ENCODE measurements around the gene PARL.

GRCh38 chr3:183927059-183927458, 42.4 kb upstream of the PARL start:
- TF ChIP-seq HDAC2 (IDR thresholded peaks at IDR 0.05; ENCODE audit: borderline replicate concordance in 1 of 2, low read depth in 2 of 2, low read length in 2 of 2) (no peak), CBX8 (IDR thresholded peaks at IDR 0.05; ENCODE audit: borderline replicate concordance, low read depth, low read length) (no peak), SUZ12 (IDR thresholded peaks at IDR 0.05; ENCODE audit: low read length) (no peak), POLR2AphosphoS5 (IDR thresholded peaks at IDR 0.05; ENCODE audit: low read depth, low read length) (no peak), NRF1 (IDR thresholded peaks at IDR 0.05; ENCODE audit: low read depth, low read length) (no peak), CTCF (IDR thresholded peaks at IDR 0.05; ENCODE audit: control extremely low read depth in 1 of 3, insufficient read depth in 1 of 3, low read depth in 1 of 3, low read length in 3 of 3) (no peak), TCF12 (IDR thresholded peaks at IDR 0.05; ENCODE audit: low read depth, low read length) (no peak), POU5F1 (IDR thresholded peaks at IDR 0.05; ENCODE audit: low read depth, low read length) (no peak), JUN (IDR thresholded peaks at IDR 0.05; ENCODE audit: low read depth, low read length) (no peak), BACH1 (IDR thresholded peaks at IDR 0.05; ENCODE audit: low read length) (no peak), FOSL1 (IDR thresholded peaks at IDR 0.05; ENCODE audit: insufficient read depth, low read depth, low read length) (no peak), POLR2A (IDR thresholded peaks at IDR 0.05; ENCODE audit: control extremely low read depth in 1 of 2, low read depth in 2 of 2, low read length in 2 of 2) (no peak), CHD2 (IDR thresholded peaks at IDR 0.05; ENCODE audit: low read length) (no peak)

All from H1 (cell line).